ENCODE results near the gene KCP. TPM values are rescaled to one million over a fixed set of nuclear protein-coding genes. Genes with fewer than 3 reads are reported as not detected.

KCP gene
- total RNA-seq, 1 donor from 2014 or later, result 5.1 TPM

GRCh38 chr7:128888756-128889095, 21.8 kb downstream of the KCP start:
- DNase-seq (ENCODE audit: low spot score), result no peak

GRCh38 chr7:128888039-128888755, 22.3 kb downstream of the KCP start:
- no peak for DNase-seq (ENCODE audit: low spot score)

GRCh38 chr7:128887169-128888038, 23.1 kb downstream of the KCP start:
- DNase-seq (ENCODE audit: low spot score), result no peak

- DNase-seq (ENCODE audit: low spot score), result no peak
Observed at GRCh38 chr7:128886391-128887168, 23.9 kb downstream of the KCP start.

- no peak for DNase-seq (ENCODE audit: low spot score)
Observed at GRCh38 chr7:128885370-128886187, 24.9 kb downstream of the KCP start.

GRCh38 chr7:128884561-128885369, 25.7 kb downstream of the KCP start:
- no peak for DNase-seq (ENCODE audit: low spot score)

- DNase-seq (ENCODE audit: low spot score), result peak; percentile 92
Observed at GRCh38 chr7:128883622-128884448, 26.7 kb downstream of the KCP start.

GRCh38 chr7:128882134-128882533, 28.4 kb downstream of the KCP start:
- no peak for DNase-seq (ENCODE audit: low spot score)

- no peak for DNase-seq (ENCODE audit: low spot score)
Observed at GRCh38 chr7:128881458-128882125, 28.9 kb downstream of the KCP start.

- no peak for DNase-seq (ENCODE audit: low spot score)
Observed at GRCh38 chr7:128880791-128881457, 29.6 kb downstream of the KCP start.

- no peak for DNase-seq (ENCODE audit: low spot score)
Observed at GRCh38 chr7:128879939-128880746, 30.4 kb downstream of the KCP start.

- no peak for DNase-seq (ENCODE audit: low spot score)
Observed at GRCh38 chr7:128879461-128879938, 31.0 kb downstream of the KCP start.

- DNase-seq (ENCODE audit: low spot score), result no peak
Observed at GRCh38 chr7:128878226-128879105, 32.0 kb downstream of the KCP start.

GRCh38 chr7:128877756-128878120, 32.8 kb downstream of the KCP start:
- DNase-seq (ENCODE audit: low spot score), result no peak

- no peak for DNase-seq (ENCODE audit: low spot score)
Observed at GRCh38 chr7:128876978-128877755, 33.3 kb downstream of the KCP start.
